GM12878 (cell line): Measurements from ENCODE around the gene SASH1.

ENCODE experiments used
- CEBPB ChIP-seq, 2 experiments: fragments of 150-350 bp in 1 of 2; IDR thresholded peaks; 2 replicates each; pipeline ENCODE4 v1.6.1; 2012 to 2014; ENCODE audit warnings: low read depth in 2 of 2, low read length in 2 of 2, borderline replicate concordance in 1 of 2, inconsistent platforms in 1 of 2
- CHD2 ChIP-seq: IDR thresholded peaks from 2 replicates; pipeline ENCODE4 v1.6.1; 2011; ENCODE audit warnings: low read depth, low read length, improper control_type of control experiment, borderline replicate concordance
- FOXM1 ChIP-seq: IDR thresholded peaks from 2 replicates; pipeline ENCODE4 v1.6.1; 2012; ENCODE audit warnings: low read depth, mild to moderate bottlenecking, inconsistent platforms, low read length, moderate library complexity
- GABPA ChIP-seq: IDR thresholded peaks from 2 replicates; pipeline ENCODE4 v1.6.1; 2014; ENCODE audit warnings: antibody characterized with exemption, low read depth, mild to moderate bottlenecking, inconsistent platforms
- SMC3 ChIP-seq: IDR thresholded peaks from 2 replicates; pipeline ENCODE4 v1.6.1; 2011; ENCODE audit warnings: low read length, improper control_type of control experiment, borderline replicate concordance
- SREBF2 ChIP-seq: IDR thresholded peaks from 2 replicates; pipeline ENCODE4 v1.6.1; 2012; ENCODE audit warnings: mild to moderate bottlenecking, low read length

DNA sequence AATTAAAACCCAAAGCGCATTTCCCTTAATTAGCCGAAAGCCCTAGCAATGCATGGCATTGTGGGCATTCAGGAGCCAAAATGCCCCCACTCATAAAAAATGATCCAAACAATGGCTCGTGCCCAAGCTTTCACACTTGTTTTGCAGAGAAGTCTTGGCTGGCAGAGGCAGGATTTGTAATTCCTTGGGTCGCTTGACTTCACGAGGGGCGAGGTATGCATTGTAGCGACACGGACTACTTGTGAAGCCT is 613 bp upstream of the SASH1 start:
- no peak for TF ChIP-seq CHD2
- TF ChIP-seq GABPA, result no peak
- TF ChIP-seq CEBPB (IDR thresholded peaks at IDR 0.05; ENCODE audit: borderline replicate concordance in 1 of 2, low read depth in 2 of 2, low read length in 2 of 2), result no peak
- TF ChIP-seq SMC3, result no peak
- TF ChIP-seq SREBF2, result no peak
- no peak for TF ChIP-seq FOXM1
